CMK (cell line): ENCODE results near the gene MTNR1B.

Experiments
- DNase-seq: peaks from one replicate; pipeline ENCODE4 v3.0.0-alpha.2; 2010; ENCODE audit warnings: low read depth

MTNR1B gene

GRCh38 chr11:92969634-92970347 is at the start of gene MTNR1B:
Gene MTNR1B (plus strand): TSS chr11:92969651. CDS start chr11:92969726, 75 bp downstream.
- no peak for DNase-seq

- DNase-seq, result no peak
These were observed 49.1 kb upstream of the MTNR1B start for GRCh38 chr11:92920331-92920730.

GRCh38 chr11:92922731-92923130 is 46.7 kb upstream of the MTNR1B start:
- no peak for DNase-seq

GRCh38 chr11:92929246-92929645 is 40.2 kb upstream of the MTNR1B start:
- DNase-seq, result no peak

- no peak for DNase-seq
These were observed 39.8 kb upstream of the MTNR1B start for GRCh38 chr11:92929653-92930052.

DNA sequence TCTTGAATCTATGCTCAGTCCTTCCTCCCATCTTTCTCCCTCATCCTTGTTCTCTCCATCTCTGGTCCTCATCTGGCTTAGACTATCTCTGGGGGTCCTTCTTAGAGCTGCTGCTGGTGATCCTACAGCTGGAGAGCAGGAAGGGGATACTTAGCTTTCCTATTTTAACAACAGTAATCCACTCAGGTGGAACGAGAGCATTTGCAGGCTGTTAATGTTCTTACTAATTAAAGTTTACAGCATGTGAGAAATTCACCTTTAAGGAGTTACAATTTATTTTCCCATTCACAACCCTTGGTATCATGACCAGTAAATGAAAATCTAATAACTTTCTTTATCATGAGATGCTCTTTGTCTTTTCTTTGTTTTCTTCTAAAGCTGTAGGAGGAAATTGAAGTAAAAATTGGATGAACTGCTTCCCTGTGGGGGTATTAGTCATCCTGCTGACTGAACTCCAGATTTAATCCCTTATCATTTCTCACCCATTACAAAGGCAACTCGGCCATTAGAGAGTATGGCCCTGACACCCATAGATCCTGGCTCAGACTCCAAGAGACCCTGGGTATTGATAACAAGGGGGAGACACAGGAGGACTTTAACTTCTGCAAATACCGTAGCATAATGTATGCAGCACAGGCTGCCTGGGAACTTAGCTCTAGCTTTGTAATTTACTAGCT is 37.6 kb upstream of the MTNR1B start:
- no peak for DNase-seq

- no peak for DNase-seq
These were observed 30.1 kb upstream of the MTNR1B start for GRCh38 chr11:92939305-92939704.

- no peak for DNase-seq
These were observed 27.5 kb upstream of the MTNR1B start for GRCh38 chr11:92941676-92942571.

- DNase-seq, result no peak
These were observed 22.7 kb upstream of the MTNR1B start for GRCh38 chr11:92946707-92947106.

DNA sequence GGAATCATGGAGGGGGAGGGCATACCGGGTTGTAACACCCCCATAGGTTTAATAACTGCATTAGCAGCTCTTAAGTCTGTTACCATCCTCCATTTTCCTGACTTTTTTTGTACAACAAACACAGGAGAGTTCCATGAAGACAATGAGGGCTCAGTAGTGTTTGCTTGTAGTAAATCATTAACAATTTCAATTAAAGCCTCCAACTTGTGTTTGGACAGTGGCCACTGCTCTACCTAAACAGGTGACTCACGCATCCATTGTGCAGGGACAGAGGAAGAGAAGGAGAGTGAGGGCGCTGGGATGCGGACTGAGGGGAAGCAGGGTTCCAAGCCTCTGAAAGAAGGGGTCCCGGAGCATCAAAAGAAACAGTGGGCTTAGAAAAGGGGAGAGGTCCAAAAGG is 21.3 kb upstream of the MTNR1B start:
- no peak for DNase-seq

- no peak for DNase-seq
These were observed 15.4 kb upstream of the MTNR1B start for GRCh38 chr11:92954003-92954402.

GRCh38 chr11:92955860-92956259 is 13.6 kb upstream of the MTNR1B start:
- DNase-seq, result no peak

DNA sequence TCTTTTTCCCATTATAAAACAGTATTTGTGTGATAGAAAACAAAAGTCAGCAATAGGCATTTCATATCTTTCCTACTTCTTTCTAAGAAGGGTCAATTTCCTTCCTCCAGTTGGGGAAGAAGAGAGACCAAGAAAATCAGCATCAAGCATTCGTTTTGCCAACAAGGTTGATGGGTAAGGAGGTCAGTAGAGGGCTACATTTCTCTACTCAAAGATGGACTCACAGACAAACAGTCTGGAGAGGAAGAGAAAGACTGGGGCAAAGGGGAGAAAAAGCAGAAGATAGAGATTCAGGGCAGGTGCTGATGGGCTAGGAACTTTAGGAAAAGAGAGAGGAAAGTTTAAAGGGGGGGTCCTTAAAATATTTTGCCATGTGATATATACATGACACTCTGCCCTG is 8.6 kb upstream of the MTNR1B start:
- no peak for DNase-seq

DNA sequence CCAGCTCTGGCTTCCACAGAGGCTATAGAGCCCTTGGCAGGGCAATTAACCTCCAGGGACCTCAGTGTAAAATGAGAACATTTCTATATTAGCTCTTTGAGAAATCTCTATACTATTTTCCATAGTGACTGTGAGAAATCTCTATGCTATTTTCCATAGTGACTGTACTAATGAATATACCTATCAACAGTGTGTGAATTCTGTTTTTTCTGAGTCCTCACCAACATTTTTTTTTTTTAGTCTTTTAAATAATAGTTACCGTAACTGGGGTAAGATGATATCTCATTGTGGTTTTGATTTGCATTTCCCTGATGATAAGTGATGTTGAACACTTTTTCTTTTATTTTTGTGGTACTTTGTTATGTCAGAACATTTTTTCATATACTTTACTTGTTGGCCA is 7.0 kb upstream of the MTNR1B start:
- DNase-seq, result no peak

DNA sequence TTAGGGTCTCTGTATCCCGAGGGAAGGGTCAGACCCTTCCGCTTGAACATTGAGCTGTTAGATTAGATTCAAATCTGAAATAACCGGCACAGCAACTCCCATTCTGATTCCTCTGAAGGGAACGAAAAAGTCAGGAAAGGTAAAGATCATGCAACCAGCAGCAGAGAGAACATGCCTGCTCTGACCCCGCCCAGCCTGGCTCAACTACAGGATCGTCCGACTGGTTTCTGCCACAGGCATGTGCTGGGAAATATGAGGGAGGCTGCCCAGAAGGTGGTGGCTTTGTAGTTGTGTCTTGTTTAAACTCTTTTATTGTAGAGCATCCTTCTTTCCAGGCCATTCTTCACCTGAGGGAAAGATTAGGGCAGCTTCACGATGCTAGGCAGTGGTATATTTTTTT is 5.0 kb upstream of the MTNR1B start:
- no peak for DNase-seq

GRCh38 chr11:92965196-92965595 is 4.3 kb upstream of the MTNR1B start:
- no peak for DNase-seq

DNA sequence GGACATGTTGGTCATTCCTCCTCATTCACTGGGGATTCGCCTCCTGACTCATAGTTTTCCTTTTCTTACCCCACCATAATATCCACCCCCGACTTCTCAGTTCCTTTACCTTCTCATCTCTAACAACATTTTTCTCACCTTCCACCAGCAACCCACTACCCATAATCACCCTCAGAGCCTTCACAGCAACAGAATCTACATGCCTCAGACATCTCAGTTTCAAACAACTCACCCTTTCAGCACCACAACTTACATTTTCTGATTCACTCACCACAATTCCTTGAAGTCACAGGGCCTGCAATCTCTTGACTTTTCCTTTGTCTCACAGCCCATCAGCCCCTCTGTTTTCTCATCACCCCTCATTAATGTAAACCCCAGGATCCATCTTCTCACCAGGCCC is 2.3 kb upstream of the MTNR1B start:
- DNase-seq, result no peak

DNA sequence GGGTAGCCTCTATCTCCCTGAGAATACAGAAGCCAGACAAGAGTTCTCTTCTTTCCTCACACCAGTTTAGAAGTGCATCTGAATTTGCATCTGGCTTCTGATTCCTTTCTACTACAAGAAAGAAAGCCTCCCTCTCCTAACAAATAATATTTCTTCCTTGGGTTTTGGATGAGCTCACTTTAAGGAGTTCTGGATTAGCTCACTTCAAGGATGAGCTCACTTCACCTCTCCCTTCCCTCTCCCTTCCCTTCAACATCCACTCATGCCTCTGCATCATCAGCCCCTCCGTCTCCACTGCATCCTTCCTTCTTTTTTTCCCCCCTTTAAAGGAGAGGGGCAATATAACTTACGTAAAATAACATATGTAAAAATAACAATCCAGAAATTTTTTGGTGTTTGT is 1.6 kb upstream of the MTNR1B start:
- no peak for DNase-seq

DNA sequence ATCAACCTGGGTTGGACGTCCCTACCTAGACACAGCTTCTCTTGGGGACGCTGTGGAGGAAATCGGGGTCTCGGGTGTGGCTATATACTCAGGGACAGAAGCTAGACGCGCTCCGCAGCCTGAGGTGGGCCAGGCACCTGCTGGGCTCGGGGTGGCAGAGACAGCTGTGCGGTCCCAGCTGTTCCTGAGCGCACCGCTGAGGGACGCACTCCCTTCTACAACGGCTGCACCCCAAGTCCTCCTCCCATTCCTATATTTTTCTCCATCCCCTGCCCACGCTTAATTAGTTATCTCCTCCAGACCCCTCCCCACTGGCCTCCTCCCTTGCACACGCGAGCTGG is 188 bp upstream of the MTNR1B start:
- DNase-seq, result no peak

DNA sequence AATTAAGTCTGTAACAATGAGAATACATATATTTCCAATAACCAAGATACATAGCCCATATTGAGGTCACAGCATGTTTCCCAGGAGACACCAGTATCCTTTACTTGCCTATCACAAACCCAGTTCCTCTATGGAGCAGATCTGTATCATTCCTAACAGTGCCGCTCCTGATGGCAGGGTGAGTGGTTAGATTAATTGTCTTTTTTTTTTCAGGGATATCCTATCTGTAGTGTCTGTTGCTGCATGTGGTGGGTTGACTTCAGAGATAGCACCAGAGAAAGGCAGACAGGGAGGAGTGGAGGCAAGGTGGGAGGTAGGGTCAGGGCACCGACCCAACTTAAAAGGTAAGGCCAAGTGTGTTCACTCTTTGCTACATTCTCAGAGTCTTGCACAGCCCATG is 2.8 kb downstream of the MTNR1B start:
- DNase-seq, result no peak

GRCh38 chr11:92975285-92975684 is 5.8 kb downstream of the MTNR1B start:
- DNase-seq, result no peak

DNA sequence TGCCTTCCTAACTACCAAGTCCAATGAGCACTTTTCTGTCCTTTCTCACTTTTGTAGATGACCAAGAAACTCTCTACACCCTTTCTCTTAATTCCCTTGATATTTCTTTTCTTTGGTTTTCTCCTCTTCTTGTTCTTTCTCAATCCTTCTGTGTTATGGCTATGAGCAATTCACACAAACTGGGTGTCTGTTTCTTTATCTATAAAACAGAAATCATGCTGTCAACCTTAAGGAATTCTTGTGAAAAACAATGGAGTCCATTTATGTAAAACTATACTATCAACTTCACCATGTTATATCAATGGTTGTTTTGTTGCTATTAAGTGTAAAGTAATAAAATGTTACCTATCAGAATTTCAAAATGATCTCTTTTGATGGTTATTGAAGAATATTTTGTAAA is 7.2 kb downstream of the MTNR1B start:
- DNase-seq, result no peak

GRCh38 chr11:92977401-92977800 is 8.0 kb downstream of the MTNR1B start:
- no peak for DNase-seq
